Measurements from ENCODE around the gene IFNLR1. TPM values are rescaled to one million over a fixed set of nuclear protein-coding genes. Genes with fewer than 3 reads are reported as not detected.

IFNLR1 gene
- total RNA-seq, 2 donors from 2014 or later, result 0.43 to 0.51 TPM

- DNase-seq (ENCODE audit: low spot score), result no peak
- intact Hi-C loops (cut with DNase I), result no loop called here
Observed at GRCh38 chr1:24133819-24134218, 53.3 kb downstream of the IFNLR1 start.

DNA sequence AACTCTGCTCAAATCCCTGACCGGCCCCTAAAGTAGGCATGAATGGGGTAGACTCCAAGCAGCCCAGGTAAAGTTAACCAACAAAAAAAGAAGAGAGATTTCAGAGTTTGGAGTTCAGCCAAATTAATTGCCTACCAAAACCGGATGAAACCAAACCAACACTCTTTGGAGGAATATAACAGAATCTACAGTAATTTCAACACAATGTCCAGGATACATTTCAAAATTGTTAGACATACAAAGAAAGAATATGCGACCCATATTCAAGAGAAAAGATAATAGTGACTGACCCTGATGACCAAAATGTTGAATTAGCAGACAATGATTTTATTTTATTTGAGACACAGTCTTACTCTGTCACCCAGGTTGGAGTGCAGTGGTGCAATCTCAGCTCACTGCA, 56.7 kb downstream of the IFNLR1 start:
- intact Hi-C loops (cut with DNase I), result no loop called here
- DNase-seq (ENCODE audit: low spot score), result no peak

DNA sequence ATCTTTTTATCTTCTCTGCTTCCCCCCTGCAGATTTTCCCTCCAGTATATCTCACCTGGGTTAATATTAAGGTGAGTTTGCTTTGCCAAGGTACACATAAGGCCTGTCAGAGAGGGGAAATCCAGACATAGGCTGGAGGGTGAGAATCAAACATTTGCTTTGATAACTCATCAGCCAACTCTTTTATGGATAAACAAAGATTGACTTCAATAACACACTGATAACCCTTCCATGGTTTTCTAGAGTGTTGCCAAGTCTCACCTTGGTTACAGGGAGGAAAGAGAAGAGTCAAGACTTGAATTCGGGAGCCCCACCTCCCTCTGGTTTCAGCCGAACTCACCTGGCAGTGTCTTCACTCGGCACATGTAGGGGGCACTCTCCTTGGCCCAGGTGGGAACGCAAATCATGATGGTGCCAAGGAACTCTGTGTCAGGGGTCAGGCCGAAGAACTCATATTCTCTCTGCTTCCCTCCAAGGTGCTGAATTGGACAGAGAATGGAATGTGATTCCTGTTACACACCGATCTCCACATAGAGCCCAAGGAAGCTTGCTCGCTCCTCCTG, 59.2 kb downstream of the IFNLR1 start:
- intact Hi-C loops (cut with DNase I), result no loop called here

DNA sequence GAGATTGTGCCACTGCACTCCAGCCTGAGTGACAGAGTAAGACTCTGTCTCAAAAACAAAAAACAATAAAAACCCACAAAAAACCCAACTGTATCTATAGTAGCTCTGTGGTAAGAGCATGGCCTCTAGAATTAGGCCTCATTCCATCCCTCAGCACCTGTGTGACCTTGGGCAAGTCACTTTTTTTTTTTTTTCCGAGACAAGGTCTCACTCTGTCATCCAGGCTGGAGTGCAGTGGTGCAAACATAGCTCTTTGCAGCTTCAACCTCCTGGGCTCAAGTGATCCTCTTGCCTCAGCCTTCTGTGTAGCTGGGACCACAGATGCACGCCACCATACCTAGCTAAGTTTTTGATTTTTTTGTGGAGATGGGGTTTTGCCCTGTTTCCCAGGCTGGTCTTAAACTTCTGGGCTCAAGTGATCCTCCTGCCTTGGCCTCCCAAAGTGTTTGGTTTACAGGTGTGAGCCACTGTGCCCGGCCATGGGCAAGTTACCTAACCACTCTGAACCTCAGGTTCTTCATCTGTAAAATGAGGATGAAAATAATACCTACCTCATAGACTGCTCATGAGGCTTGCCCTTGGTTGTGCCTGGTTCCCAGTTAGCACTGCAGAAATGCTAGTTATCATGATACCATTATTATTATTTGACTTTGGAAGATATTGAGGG, 59.8 kb downstream of the IFNLR1 start:
- DNase-seq (ENCODE audit: low spot score), result peak; percentile 26
- intact Hi-C loops (cut with DNase I), result no loop called here

More for the DNA sequence above, 59.2 kb downstream of the IFNLR1 start:
- DNase-seq (ENCODE audit: low spot score), result peak; percentile 53

- DNase-seq (ENCODE audit: low spot score), result no peak
Observed at GRCh38 chr1:24126672-24127023, 60.4 kb downstream of the IFNLR1 start.

GRCh38 chr1:24126018-24126671, 60.9 kb downstream of the IFNLR1 start:
- peak; percentile 56 for DNase-seq (ENCODE audit: low spot score)
- intact Hi-C loops (cut with DNase I), result no loop called here

More at GRCh38 chr1:24126672-24127023, 60.4 kb downstream of the IFNLR1 start:
- intact Hi-C loops (cut with DNase I), result no loop called here

DNA sequence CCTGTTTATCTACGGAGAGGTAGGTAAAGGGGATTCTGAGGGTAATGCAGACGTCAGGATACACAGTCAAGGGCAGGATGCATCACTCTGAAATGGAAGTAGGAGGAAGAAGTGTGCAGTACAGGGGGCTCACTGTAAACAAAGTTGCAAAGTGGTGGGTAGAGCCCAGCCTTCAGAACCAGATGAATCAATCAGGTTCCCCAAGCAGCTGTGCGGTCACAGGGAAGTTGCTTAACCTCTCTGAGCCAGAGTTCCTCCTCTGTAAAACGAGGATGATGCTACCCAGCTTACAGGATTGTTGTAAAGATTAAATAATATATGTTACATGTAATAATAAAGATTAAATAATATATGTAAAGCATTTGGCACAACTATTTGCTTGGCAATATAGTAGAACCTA, 61.6 kb downstream of the IFNLR1 start:
- no peak for DNase-seq (ENCODE audit: low spot score)

DNA sequence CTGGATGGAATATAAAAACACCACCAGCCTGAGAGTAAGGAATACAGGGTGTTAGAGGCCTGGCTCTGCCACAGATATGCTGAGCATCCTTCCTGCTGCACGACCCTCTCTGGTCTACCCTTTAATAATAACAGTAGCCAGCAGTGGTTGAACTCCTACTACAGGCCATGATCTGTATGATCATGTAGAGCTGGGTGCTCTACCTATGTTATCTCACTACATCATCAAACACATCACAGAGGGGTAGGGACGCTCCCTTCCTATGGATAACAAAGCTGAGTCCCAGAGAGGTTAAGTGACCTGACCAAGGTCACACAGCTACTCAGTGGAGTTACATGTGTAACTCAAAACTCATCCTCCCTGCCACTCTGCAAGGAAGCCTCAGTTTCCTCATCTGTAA, 62.1 kb downstream of the IFNLR1 start:
- intact Hi-C loops (cut with DNase I), result no loop called here
- no peak for DNase-seq (ENCODE audit: low spot score)

More for the DNA sequence above, 61.6 kb downstream of the IFNLR1 start:
- intact Hi-C loops (cut with DNase I), result no loop called here

- peak; percentile 44 for DNase-seq (ENCODE audit: low spot score)
- intact Hi-C loops (cut with DNase I), result no loop called here
Observed at GRCh38 chr1:24123611-24124010, 63.5 kb downstream of the IFNLR1 start.

- DNase-seq (ENCODE audit: low spot score), result peak; percentile 66
- intact Hi-C loops (cut with DNase I), result no loop called here
Observed at GRCh38 chr1:24122776-24123175, 64.3 kb downstream of the IFNLR1 start.

GRCh38 chr1:24121406-24121805, 65.7 kb downstream of the IFNLR1 start:
- intact Hi-C loops (cut with DNase I), result no loop called here
- DNase-seq (ENCODE audit: low spot score), result peak; percentile 67

DNA sequence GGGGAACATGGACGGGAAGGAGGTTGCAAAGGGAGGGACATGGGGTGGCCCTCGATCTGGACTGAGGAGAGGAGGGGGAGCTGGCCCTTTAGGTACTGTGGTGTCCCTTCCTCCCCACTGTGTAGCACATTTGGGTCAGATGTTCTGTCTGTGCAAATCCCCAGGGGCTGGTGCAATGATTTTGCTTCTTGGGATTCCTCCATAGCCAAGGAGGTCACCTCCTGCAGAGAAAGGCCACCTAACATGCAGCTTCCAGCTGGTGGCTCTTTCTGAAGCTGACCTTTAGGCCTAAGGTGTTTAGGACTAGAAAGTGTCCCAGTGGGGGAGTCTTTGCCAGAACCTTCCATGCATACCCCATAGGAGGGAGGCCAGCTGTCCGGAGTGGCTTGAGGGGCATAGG, 66.1 kb downstream of the IFNLR1 start:
- DNase-seq (ENCODE audit: low spot score), result no peak
- intact Hi-C loops (cut with DNase I), result no loop called here

- intact Hi-C loops (cut with DNase I), result no loop called here
- peak; percentile 80 for DNase-seq (ENCODE audit: low spot score)
Observed at GRCh38 chr1:24119859-24120756, 67.0 kb downstream of the IFNLR1 start.

DNA sequence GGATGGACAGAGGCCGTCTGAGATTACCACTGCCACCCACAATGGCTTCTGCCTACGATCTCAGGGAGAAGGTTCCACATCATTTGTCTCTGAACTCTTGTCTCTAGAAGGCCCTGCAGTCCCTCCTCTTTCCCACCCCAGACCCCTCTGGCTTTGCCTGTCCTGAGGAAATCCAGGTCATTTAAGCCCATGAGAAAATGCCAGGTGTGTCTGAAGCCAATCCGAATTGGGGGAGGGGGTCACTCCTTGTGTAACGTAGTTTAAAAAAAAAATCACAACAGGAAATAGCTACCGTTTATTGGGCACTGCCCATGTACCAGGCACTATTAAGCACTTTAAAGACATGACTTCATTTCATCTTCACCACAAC, 67.6 kb downstream of the IFNLR1 start:
- intact Hi-C loops (cut with DNase I), result no loop called here
- no peak for DNase-seq (ENCODE audit: low spot score)

DNA sequence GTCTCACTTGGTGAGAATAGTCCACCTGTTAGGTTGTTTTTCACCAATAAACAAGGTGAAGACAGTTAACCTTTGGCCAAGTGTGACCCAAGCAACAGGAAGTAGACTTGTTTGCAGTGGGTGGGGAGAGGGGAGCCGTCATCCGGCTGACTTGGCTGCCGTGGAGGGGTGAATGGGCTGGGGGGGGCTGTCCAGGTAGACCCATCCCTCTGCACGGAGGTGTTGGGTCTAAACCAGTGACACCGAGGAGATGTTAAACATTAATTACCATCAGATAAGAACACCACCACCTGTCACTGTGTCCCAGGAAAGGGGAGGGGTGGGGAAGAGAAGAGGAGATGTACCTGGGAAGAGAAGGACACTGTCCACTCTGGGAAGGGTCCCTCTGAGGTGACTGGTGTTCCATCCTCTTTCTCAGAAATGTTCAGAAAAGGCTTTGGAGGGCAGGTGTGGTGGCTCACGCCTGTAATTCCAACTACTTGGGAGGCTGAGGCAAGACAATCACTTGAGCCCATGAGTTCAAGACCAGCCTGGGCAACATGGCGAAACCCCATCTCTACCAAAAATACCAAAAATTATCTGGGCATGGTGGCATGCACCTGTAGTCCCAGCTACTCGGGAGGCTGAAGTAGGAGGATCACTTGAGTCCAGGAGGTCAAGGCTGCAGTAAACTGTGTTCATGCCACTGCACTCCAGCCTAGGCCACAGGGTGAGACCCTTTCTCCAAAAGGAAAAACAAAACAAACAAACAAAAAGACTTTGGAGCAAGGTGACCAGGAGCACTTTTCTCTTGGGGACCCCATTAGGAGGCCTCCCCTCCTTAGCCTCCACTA, 68.5 kb downstream of the IFNLR1 start:
- intact Hi-C loops (cut with DNase I), result no loop called here
- peak; percentile 45 for DNase-seq (ENCODE audit: low spot score)

DNA sequence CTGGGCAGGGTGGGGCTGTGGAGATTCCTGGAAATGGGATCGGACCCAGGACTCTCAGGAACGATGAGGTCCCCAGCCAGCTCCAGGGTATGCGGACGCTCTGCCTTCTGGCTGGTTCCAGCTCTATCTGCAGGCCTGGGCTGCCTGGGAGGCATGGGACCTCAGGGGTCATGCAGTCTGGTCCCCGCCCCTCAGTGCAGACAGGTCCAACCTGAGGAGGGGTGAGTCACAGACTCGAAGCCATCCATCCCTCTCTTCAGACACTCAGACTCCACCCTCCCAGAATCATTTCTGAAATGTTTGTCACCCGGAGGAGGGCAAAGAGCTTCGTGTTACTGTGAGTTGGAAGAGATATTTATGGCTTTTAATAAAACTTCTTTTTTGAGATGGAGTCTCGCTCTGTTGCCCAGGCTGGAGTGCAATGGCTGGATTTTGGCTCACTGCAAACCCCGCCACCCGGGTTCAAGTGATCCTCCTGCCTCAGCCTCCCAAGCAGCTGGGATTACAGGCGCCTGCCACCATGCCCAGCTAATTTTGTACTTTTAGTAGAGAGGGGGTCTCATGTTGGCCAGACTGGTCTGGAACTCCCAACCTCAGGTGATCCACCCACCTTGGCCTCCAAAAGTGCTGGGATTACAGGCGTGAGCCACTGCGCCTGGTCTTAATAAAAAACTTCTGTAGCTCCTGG, 69.2 kb downstream of the IFNLR1 start:
- intact Hi-C loops (cut with DNase I), result no loop called here
- DNase-seq (ENCODE audit: low spot score), result peak; percentile 82

DNA sequence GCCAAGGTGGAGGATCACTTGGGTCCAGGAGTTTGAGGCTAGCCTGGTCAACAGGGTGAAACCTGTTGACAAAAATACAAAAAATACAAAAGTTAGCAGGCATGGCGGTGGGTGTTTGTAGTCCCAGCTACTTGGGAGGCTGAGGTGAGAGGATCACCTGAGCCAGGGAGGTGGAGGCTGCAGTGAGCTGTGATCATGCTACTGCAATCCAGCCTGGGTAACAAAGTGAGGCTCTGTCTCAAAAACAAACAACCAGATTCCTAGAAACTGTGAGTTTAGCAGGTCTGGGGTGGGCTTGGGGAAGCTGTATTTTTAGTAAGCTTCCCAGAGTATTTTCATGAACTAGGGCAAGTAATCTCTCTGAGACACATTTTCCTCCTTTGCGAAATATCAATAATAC, 70.0 kb downstream of the IFNLR1 start:
- no peak for DNase-seq (ENCODE audit: low spot score)
- intact Hi-C loops (cut with DNase I), result no loop called here

DNA sequence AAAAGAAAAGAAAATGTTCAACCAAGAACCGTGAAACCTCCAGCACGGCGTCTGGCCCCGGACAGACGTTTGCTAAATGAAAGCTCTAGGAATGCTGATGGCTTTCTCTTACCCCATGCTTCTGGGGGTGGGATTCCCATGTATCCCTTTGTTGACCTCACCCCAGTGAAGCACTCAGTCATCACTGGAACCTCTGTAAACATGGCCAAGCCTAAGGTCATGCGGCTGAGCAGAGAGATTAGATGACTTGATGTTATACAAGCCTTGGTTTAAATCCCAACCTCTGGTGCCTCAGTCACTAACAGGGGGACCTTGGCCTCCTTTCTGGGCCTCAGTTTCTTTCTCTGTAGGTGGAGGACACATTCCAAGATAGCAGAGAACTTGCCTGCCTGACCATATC, 72.3 kb downstream of the IFNLR1 start:
- intact Hi-C loops (cut with DNase I), result loop anchor here in 1 of 2 donors (5.0 kb wide), 1 partner anchor 42 kb away; no protein-coding TSS in a partner anchor

More for the DNA sequence above, 72.3 kb downstream of the IFNLR1 start:
- DNase-seq (ENCODE audit: low spot score), result no peak

Measured in posterior vena cava (tissue), 2 donors.